ENCODE measurements around the gene SPRR2A.
"Not testable (repeated sequence)": the region's sequence is repeated elsewhere in the genome, so short reads cannot be mapped to it uniquely, and the experiment has no call there.

Gene SPRR2A

DNA sequence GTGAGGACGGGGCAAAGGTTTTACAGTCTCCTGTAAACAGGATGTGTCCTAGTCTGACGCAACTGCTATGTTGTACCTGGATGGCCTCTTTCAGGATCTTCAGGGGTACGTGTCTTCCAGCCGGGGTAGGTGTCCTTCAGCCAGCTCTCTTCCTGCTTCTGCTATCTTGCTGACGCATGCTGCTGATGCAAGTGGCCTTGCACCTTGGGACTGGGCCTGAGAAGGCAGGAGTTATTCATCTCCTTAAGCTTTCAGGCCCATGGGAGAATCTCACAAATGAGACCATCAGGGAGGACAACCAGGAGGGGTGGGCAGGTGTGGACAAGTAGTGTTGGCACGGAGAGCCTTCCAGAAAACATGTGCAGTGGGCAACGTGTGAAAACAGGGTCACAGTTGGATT, 34.2 kb downstream of the SPRR2A start:
- no peak for DNase-seq

DNA sequence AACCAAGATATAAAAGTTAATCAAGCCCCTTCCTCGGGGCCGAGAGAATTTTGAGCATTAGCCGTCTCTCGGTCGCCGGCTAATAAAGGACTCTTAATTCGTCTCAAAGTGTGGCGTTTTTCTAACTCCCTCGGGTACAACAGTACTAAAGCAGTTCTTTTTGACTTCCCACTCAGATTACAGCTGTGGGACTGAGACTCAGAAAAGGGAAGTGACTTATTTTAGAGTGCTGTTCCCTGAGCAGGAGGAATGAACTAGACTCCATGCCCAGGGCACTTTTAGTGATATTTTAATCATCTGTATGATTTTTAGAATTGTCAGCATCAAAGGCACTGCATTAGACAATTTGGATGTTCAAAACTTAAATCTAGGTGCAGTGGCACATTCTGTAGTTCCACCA, 35.0 kb downstream of the SPRR2A start:
- DNase-seq: not testable (repeated sequence)

DNA sequence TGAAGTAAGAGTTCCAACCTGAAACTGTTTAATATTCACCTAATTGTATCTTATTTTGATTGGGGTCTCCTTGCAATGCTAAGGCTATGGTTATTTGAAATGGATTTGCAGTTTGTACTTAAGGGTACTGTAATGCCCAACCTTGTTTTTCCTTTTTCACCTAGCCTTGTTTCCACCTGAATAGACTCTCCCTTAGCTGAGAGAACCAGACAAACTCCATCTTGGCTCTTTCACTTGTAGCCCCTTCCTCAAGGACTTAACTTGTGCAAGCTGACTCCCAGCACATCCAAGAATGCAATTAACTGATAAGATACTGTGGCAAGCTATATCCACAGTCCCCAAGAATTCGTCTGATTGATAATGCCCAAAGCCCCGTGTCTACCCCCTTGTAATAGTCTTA, 35.5 kb downstream of the SPRR2A start:
- not testable (repeated sequence) for DNase-seq

DNA sequence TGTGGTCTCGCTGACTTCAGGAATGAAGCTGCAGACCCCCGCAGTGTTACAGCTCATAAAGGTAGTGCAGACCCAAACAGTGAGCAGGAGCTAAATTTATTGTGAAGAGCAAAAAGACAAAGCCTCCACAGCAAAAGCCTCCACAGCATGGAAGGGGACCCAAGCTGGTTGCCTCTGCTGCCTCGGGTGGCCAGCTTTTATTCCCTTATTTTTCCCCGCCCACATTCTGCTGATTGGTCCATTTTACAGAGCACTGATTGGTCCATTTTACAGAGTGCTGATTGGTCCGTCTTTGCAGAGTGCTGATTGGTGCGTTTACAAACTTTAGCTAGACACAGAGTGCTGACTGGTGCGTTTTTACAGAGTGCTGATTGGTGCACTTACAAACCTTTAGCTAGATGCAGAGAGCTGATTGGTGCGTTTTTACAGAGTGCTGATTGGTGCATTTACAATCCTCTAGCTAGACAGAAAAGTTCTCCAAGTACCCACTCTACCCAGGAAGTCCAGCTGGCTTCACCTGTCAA, 46.0 kb downstream of the SPRR2A start:
- not testable (repeated sequence) for DNase-seq
